Trophoblast cell (in vitro differentiated cells and primary cell): ENCODE data around the gene MGAT5.
A peak's percentile ranks its signal among the peaks of the same experiment; 100 is the strongest.

Source experiments
- DNase-seq, 2 donors: peaks; one replicate each; pipeline ENCODE4 v3.0.0-alpha.2; 2016
- H2AFZ ChIP-seq: 2 replicates; pipeline ENCODE4 v1.6.1; 2013; ENCODE audit warnings: low read length, moderate library complexity, mild to moderate bottlenecking; ENCODE audit not compliant: insufficient read depth, poor library complexity
- H2AK5ac ChIP-seq: 2 replicates; pipeline ENCODE4 v1.6.1; 2013; ENCODE audit warnings: mild to moderate bottlenecking, low read length
- H2BK120ac ChIP-seq: 2 replicates; pipeline ENCODE4 v1.6.1; 2013; ENCODE audit warnings: low read length, mild to moderate bottlenecking, moderate library complexity; ENCODE audit not compliant: insufficient read depth, poor library complexity
- H2BK12ac ChIP-seq: 2 replicates; pipeline ENCODE4 v1.6.1; 2013; ENCODE audit warnings: mild to moderate bottlenecking, low read length, moderate library complexity
- H2BK5ac ChIP-seq: 2 replicates; pipeline ENCODE4 v1.6.1; 2013; ENCODE audit warnings: low read length, low read depth, moderate library complexity, mild to moderate bottlenecking; ENCODE audit not compliant: poor library complexity
- H3K14ac ChIP-seq: 2 replicates; pipeline ENCODE4 v1.6.1; 2013; ENCODE audit warnings: mild to moderate bottlenecking, low read length
- H3K18ac ChIP-seq: 2 replicates; pipeline ENCODE4 v1.6.1; 2013; ENCODE audit warnings: mild to moderate bottlenecking, low read length
- H3K23ac ChIP-seq: 2 replicates; pipeline ENCODE4 v1.6.1; 2013; ENCODE audit warnings: low read length
- H3K27ac ChIP-seq: 2 replicates; pipeline ENCODE4 v1.5.1; 2013; ENCODE audit warnings: low read depth, mild to moderate bottlenecking, inconsistent platforms, low read length, moderate library complexity
- H3K27me3 ChIP-seq: 2 replicates; pipeline ENCODE4 v1.6.1; 2013; ENCODE audit warnings: inconsistent platforms, mild to moderate bottlenecking, low read length, moderate library complexity; ENCODE audit not compliant: insufficient read depth
- H3K36me3 ChIP-seq, 2 experiments: 1 replicate in 1 of 2; 2 replicates in 1 of 2; pipeline ENCODE4 v1.6.1; 2013; ENCODE audit warnings: low read length in 2 of 2, mild to moderate bottlenecking in 2 of 2, moderate library complexity in 1 of 2; ENCODE audit not compliant: insufficient read depth in 2 of 2, control insufficient read depth in 1 of 2
- H3K4ac ChIP-seq: 2 replicates; pipeline ENCODE4 v1.6.1; 2013; ENCODE audit warnings: low read depth, mild to moderate bottlenecking, low read length, moderate library complexity
- H3K4me1 ChIP-seq, 2 experiments: 1 replicate in 1 of 2; 2 replicates in 1 of 2; pipeline ENCODE4 v1.6.1; 2013; ENCODE audit warnings: low read length in 2 of 2, mild to moderate bottlenecking in 2 of 2, moderate library complexity in 1 of 2; ENCODE audit not compliant: insufficient read depth in 2 of 2, control insufficient read depth in 1 of 2
- H3K4me2 ChIP-seq: 2 replicates; pipeline ENCODE4 v1.6.1; 2013; ENCODE audit warnings: inconsistent platforms, mild to moderate bottlenecking, low read length, moderate library complexity
- H3K4me3 ChIP-seq: 2 replicates; pipeline ENCODE4 v1.5.1; 2013; ENCODE audit warnings: mild to moderate bottlenecking, low read depth, low read length, inconsistent platforms
- H3K79me1 ChIP-seq: one replicate; pipeline ENCODE4 v1.6.1; 2013; ENCODE audit warnings: low read length
- H3K79me2 ChIP-seq: 2 replicates; pipeline ENCODE4 v1.6.1; 2013; ENCODE audit warnings: low read length, mild to moderate bottlenecking; ENCODE audit not compliant: control insufficient read depth, insufficient read depth, poor library complexity
- H3K9ac ChIP-seq: 2 replicates; pipeline ENCODE4 v1.6.1; 2013; ENCODE audit warnings: mild to moderate bottlenecking, low read length
- H3K9me3 ChIP-seq: 2 replicates; pipeline ENCODE4 v1.6.1; 2013; ENCODE audit warnings: low read depth, mild to moderate bottlenecking, control low read depth, inconsistent platforms, low read length; ENCODE audit not compliant: insufficient read depth
- H4K12ac ChIP-seq: 2 replicates; pipeline ENCODE4 v1.6.1; 2013; ENCODE audit warnings: low read depth, mild to moderate bottlenecking, low read length, moderate library complexity
- H4K8ac ChIP-seq: 2 replicates; pipeline ENCODE4 v1.6.1; 2013; ENCODE audit warnings: low read depth, mild to moderate bottlenecking, low read length, moderate library complexity
- H4K91ac ChIP-seq: one replicate; pipeline ENCODE4 v1.6.1; 2013; ENCODE audit warnings: low read depth, mild to moderate bottlenecking, low read length, moderate library complexity
- WGBS: extraction: QIAGEN DNeasy Blood & Tissue Kit; methylation state at CpG from one replicate; pipeline ENCODE4 v1.1.7; 2013; ENCODE audit warnings: missing lambda C conversion rate; ENCODE audit not compliant: insufficient read length, insufficient coverage; ENCODE audit errors: extremely low coverage; 5-methylcytosine and 5-hydroxymethylcytosine counted together

MGAT5 gene

GRCh38 chr2:134217351-134217750 lies 36.5 kb upstream of the MGAT5 start:
- no peak for DNase-seq
- Histone ChIP-seq H3K79me2 (peaks cover 2% of the 10 kb centered on the region), H3K4ac (no peak overlapping the region), H3K4me1 (peaks cover 3 to 6% of the 10 kb centered on the region in 2 experiments), H2BK12ac (no peak overlapping the region), H4K91ac (no peak overlapping the region), H3K18ac (no peak overlapping the region), H2AFZ (no peak overlapping the region), H3K4me3 (no peak overlapping the region), H3K27me3 (no peaks in the 10 kb centered on the region), H3K9ac (no peak overlapping the region), H3K4me2 (no peak overlapping the region), H2BK5ac (no peak overlapping the region), H3K79me1 (no peaks in the 10 kb centered on the region), H3K23ac (no peak overlapping the region), H3K9me3 (no peaks in the 10 kb centered on the region), H2AK5ac (no peak overlapping the region), H3K36me3 (no peaks in the 10 kb centered on the region), H4K12ac (no peak overlapping the region), H3K14ac (no peak overlapping the region), H2BK120ac (no peak overlapping the region), H3K27ac (no peak overlapping the region), H4K8ac (no peak overlapping the region)
- no CpG with 5 or more reads among the region's 2 CpGs for WGBS

GRCh38 chr2:134217924-134218323 lies 35.9 kb upstream of the MGAT5 start:
- H2BK5ac ChIP-seq, result no peak overlapping the region
- no peak overlapping the region for H4K12ac ChIP-seq
- no peak overlapping the region for H2AFZ ChIP-seq
- no CpG with 5 or more reads among the region's 1 CpG for WGBS
- no peak overlapping the region for H3K9ac ChIP-seq
- no peak overlapping the region for H3K18ac ChIP-seq
- H2BK120ac ChIP-seq, result no peak overlapping the region
- DNase-seq, result peak; percentile 17 to 58
- no peaks in the 10 kb centered on the region for H3K36me3 ChIP-seq
- no peak overlapping the region for H2BK12ac ChIP-seq
- H3K4me2 ChIP-seq, result no peak overlapping the region
- H3K4me1 ChIP-seq, result peaks cover 3 to 6% of the 10 kb centered on the region in 2 experiments
- H3K27me3 ChIP-seq, result no peaks in the 10 kb centered on the region
- no peak overlapping the region for H3K14ac ChIP-seq
- no peak overlapping the region for H3K4me3 ChIP-seq
- H3K9me3 ChIP-seq, result no peaks in the 10 kb centered on the region
- H4K91ac ChIP-seq, result no peak overlapping the region
- H2AK5ac ChIP-seq, result no peak overlapping the region
- no peak overlapping the region for H3K27ac ChIP-seq
- no peak overlapping the region for H3K4ac ChIP-seq
- no peaks in the 10 kb centered on the region for H3K79me1 ChIP-seq
- no peak overlapping the region for H4K8ac ChIP-seq
- no peak overlapping the region for H3K23ac ChIP-seq
- peaks cover 2% of the 10 kb centered on the region for H3K79me2 ChIP-seq

DNA sequence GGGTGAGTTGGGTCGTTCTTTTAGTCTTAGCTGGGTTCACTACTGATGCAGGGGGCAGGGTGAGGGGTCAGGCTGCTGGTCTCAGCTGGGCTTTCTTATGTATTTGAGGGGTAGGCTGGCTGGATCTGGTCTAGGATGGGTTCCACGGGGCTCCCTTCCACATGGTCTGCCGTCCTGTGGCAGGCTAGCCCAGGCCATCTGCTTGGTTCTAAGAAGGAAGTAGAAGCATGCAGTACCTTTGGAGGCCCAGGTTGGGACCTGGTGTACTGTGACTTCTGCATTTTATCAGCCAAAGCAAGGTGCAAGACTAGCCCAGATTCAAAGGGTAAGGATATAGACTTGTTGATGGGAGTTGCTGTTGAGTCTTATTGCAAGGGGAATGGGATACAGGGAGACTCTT lies 35.5 kb upstream of the MGAT5 start:
- H3K18ac ChIP-seq, result no peak overlapping the region
- DNase-seq, result no peak
- no peak overlapping the region for H4K12ac ChIP-seq
- no CpG with 5 or more reads among the region's 3 CpGs for WGBS
- H3K4me2 ChIP-seq, result no peak overlapping the region
- H3K4me3 ChIP-seq, result no peak overlapping the region
- no peak overlapping the region for H4K91ac ChIP-seq
- no peak overlapping the region for H3K4ac ChIP-seq
- H2AFZ ChIP-seq, result no peak overlapping the region
- H3K14ac ChIP-seq, result no peak overlapping the region
- peaks cover 2% of the 10 kb centered on the region for H3K79me2 ChIP-seq
- no peaks in the 10 kb centered on the region for H3K9me3 ChIP-seq
- H2BK5ac ChIP-seq, result no peak overlapping the region
- H3K79me1 ChIP-seq, result no peaks in the 10 kb centered on the region
- H4K8ac ChIP-seq, result no peak overlapping the region
- no peak overlapping the region for H2BK120ac ChIP-seq
- no peak overlapping the region for H3K27ac ChIP-seq
- peaks cover 3 to 6% of the 10 kb centered on the region in 2 experiments for H3K4me1 ChIP-seq
- no peak overlapping the region for H3K23ac ChIP-seq
- H3K36me3 ChIP-seq, result no peaks in the 10 kb centered on the region
- no peak overlapping the region for H3K9ac ChIP-seq
- H2BK12ac ChIP-seq, result no peak overlapping the region
- no peaks in the 10 kb centered on the region for H3K27me3 ChIP-seq
- H2AK5ac ChIP-seq, result no peak overlapping the region

DNA sequence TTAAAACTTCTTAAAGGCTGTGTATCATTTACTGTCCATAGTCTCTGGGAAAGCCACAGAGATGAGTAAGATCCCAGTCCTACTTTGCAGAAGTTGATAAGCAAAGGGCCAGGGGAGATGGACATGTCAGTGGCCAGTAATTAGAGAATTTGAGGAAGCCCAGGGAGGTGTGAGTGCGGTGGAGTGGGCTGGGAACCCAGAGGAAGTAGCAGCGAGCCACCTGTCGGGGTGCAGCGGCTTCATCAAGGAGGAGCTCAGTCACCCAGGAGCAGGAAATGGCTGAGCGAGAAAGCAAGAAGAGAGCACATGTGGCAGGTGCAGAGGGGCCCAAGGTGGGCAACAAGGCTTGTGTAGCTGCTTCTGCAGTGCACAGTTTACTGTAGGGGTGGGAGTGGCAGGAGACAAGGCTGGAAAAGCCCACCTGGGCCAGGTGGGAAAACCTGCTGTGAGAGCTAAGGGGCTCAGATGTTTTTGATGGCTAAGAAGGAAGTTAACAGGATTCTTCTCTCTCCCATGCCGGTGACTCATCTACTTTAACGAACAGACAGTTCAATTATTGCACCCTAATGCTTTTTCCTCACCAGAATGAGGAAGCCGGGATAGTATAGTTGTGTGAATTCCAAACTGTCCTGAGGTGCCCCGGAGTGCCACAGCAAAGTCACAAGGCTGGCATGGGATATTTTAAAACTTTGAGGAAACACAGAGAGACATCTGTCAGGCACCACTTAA lies 34.8 kb upstream of the MGAT5 start:
- Histone ChIP-seq H3K27ac (no peak overlapping the region), H2BK5ac (no peak overlapping the region), H3K18ac (peak overlapping the region; percentile 35), H2BK12ac (no peak overlapping the region), H3K79me1 (no peaks in the 10 kb centered on the region), H4K8ac (peak overlapping the region; percentile 44), H3K14ac (no peak overlapping the region), H3K4me2 (no peak overlapping the region), H3K4me1 (peaks cover 3 to 6% of the 10 kb centered on the region in 2 experiments), H3K4ac (peak overlapping the region; percentile 21), H3K9me3 (no peaks in the 10 kb centered on the region), H2AK5ac (no peak overlapping the region), H2AFZ (no peak overlapping the region), H3K27me3 (no peaks in the 10 kb centered on the region), H4K91ac (no peak overlapping the region), H4K12ac (no peak overlapping the region), H3K23ac (no peak overlapping the region), H3K4me3 (no peak overlapping the region), H3K9ac (no peak overlapping the region), H3K36me3 (no peaks in the 10 kb centered on the region), H2BK120ac (no peak overlapping the region), H3K79me2 (peaks cover 2% of the 10 kb centered on the region)
- DNase-seq, result peak in 1 of 2 donors; percentile 47
- no CpG with 5 or more reads among the region's 9 CpGs for WGBS
